Natural killer cell treated with Interleukin-12 subunit alpha and Interleukin-12 subunit beta and Interleukin-15 and Interleukin-18, amount 100 ng/mL, for 72 hours (primary cell): ENCODE data around the gene AIMP2. TPM values are rescaled to one million over a fixed set of nuclear protein-coding genes. Genes with fewer than 3 reads are reported as not detected.
"Not testable (repeated sequence)": the region's sequence is repeated elsewhere in the genome, so short reads cannot be mapped to it uniquely, and the experiment has no call there.

Experiments
- ATAC-seq, 2 donors: fragments of 150-1000 bp; cut with Tn5 transposase in 1 of 2; sonication (Bioruptor Pico), chemical (Tn5 transposase) in 1 of 2; 2 replicates each; pipeline ENCODE4 v1.10.0; 2021
- DNase-seq: peaks from one replicate; pipeline ENCODE4 v3.0.0; 2022; ENCODE audit warnings: low spot score
- H3K27ac Mint-ChIP-seq, 2 donors: 1 replicate in 1 of 2; 2 replicates in 1 of 2; pipeline ENCODE4 v1.8.0; 2022; ENCODE audit warnings: mixed read lengths in 2 of 2, mild to moderate bottlenecking in 1 of 2, moderate library complexity in 1 of 2
- H3K27me3 Mint-ChIP-seq, 2 donors: 1 replicate in 1 of 2; 2 replicates in 1 of 2; pipeline ENCODE4 v1.8.0; 2022; ENCODE audit warnings: mixed read lengths in 2 of 2
- H3K36me3 Mint-ChIP-seq: one replicate; pipeline ENCODE4 v1.8.0; 2022; ENCODE audit warnings: mixed read lengths
- H3K4me1 Mint-ChIP-seq, 2 donors: 1 replicate in 1 of 2; 2 replicates in 1 of 2; pipeline ENCODE4 v1.8.0; 2022; ENCODE audit warnings: low read depth in 2 of 2, mixed read lengths in 2 of 2, mild to moderate bottlenecking in 1 of 2
- H3K4me3 Mint-ChIP-seq: one replicate; pipeline ENCODE4 v1.8.0; 2022; ENCODE audit warnings: mixed read lengths
- H3K9me3 Mint-ChIP-seq: 2 replicates; pipeline ENCODE4 v1.8.0; 2022; ENCODE audit warnings: mixed read lengths
- total RNA-seq, 2 donors: library from RNA; stranded (reverse); gene quantifications; one replicate each; pipeline ENCODE4 v1.2.3, GENCODE V29; 2022

AIMP2 gene
- total RNA-seq, 2 donors from 2014 or later = 38.6 to 74.8 TPM

DNA sequence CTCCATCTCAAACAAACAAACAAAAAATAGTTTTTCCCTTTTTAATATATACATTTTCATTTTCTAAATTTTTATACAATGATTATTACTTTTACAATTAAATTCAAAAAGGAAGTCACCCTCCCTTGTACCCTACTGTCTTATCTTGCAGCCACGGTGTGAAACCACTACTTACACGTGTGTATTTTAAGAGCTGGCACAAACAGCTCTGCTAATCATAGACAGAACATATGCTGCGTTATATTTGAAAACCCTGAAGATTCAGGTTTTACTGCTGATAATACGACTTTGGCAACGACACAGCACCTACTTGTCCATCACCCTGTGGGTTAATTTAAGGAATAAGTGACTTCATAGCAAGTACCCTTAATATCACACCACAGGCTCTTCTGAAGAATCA lies 23.1 kb downstream of the AIMP2 start:
- DNase-seq = no peak
- Mint-ChIP-seq H3K4me1 (peaks cover 29 to 32% of the 10 kb centered on the region in 2 donors), H3K27ac (peak overlapping the region; percentile 60 to 69), H3K36me3 (peaks cover 5% of the 10 kb centered on the region), H3K27me3 (no peaks in the 10 kb centered on the region), H3K9me3 (no peaks in the 10 kb centered on the region), H3K4me3 (peak overlapping the region; percentile 44)
- no peak for ATAC-seq

DNA sequence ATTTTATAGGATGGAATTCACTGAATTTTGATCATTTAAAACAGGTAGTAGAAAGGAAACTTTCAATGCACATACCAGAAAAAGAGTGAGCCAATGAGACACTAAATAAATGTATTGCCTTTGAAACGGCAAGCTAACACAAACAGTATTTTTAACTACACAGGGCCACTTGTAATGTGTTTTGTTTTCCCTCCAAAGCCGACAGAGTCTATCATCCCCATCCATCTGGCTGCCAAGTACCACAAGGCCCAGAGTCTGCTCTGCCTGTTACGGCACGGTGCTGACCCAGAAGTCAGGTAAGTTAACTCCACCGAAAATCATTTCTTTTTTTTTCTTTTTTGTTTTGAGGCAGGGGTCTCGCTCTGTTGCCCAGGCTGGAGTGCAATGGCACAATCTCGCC lies 23.6 kb downstream of the AIMP2 start:
- Mint-ChIP-seq H3K27me3 (no peaks in the 10 kb centered on the region), H3K27ac (peak overlapping the region in 1 of 2 donors; percentile 69), H3K4me1 (peaks cover 24 to 29% of the 10 kb centered on the region in 2 donors), H3K9me3 (no peaks in the 10 kb centered on the region), H3K4me3 (peak overlapping the region; percentile 44), H3K36me3 (peaks cover 5% of the 10 kb centered on the region)
- DNase-seq (no peak), ATAC-seq (no peak)

DNA sequence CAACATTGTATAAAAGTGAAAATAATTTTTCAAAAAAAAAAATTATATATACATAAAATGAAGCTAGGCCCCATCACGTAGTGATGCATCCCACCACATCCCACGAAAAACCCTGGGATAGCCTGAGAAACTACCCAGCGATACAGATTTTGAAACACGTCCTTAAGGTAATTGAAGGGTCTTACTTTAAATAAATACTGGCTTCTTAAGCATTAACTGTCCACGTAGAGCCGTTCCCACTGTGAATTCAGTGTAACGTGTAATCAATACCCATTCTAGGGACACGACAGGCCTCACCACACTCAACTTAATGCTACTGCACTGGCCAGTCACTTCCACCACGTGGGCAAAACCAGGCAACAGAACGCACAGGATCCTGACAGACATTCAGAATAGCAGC lies 26.1 kb downstream of the AIMP2 start:
- ATAC-seq = no peak
- Mint-ChIP-seq H3K4me3 (no peak overlapping the region), H3K27ac (no peak overlapping the region), H3K36me3 (peaks cover 10% of the 10 kb centered on the region), H3K4me1 (peaks cover 24 to 29% of the 10 kb centered on the region in 2 donors), H3K27me3 (no peaks in the 10 kb centered on the region), H3K9me3 (no peaks in the 10 kb centered on the region)
- no peak for DNase-seq

DNA sequence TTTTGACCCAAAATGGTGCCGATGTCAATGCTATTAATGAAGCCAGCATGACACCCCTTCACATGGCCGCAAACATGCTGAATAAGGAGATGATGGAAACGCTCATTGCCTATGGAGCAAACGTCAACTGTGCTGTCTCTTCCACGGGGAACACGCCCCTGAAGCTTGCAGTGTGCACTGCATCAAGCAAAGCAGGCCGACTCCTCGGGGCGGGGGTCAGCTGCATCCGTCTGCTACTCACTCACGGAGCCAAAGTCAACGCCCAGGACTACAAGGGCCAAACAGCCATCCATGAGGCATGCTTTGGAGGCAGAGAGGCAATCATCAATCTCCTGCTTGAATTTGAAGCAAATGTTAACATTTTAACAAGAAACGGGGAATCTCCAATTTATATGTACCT lies 26.6 kb downstream of the AIMP2 start:
- Mint-ChIP-seq H3K4me1 (peaks cover 24 to 28% of the 10 kb centered on the region in 2 donors), H3K27me3 (no peaks in the 10 kb centered on the region), H3K36me3 (peaks cover 14% of the 10 kb centered on the region), H3K4me3 (no peak overlapping the region), H3K9me3 (no peaks in the 10 kb centered on the region), H3K27ac (no peak overlapping the region)
- DNase-seq (no peak), ATAC-seq (no peak)

DNA sequence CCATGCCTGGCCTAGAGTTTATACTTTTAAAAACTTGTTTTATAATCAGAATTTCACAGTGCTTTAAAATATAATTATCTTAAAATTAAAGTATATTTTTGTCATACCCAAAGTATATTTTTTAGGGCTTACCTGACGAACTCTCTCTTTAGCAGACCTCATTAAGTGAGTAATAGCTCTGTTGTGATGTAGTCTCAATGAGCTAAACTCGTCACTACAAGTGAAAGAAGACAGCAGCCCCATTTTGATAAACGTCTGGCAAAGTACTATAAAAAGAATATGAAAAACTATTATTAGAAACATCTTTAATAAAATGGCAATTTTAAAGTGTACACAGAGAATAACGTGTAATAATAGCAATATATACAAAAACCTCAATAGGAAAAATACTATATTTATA lies 40.7 kb downstream of the AIMP2 start:
- no peak for DNase-seq
- no peak for ATAC-seq
- H3K36me3 Mint-ChIP-seq = peaks cover 6% of the 10 kb centered on the region

DNA sequence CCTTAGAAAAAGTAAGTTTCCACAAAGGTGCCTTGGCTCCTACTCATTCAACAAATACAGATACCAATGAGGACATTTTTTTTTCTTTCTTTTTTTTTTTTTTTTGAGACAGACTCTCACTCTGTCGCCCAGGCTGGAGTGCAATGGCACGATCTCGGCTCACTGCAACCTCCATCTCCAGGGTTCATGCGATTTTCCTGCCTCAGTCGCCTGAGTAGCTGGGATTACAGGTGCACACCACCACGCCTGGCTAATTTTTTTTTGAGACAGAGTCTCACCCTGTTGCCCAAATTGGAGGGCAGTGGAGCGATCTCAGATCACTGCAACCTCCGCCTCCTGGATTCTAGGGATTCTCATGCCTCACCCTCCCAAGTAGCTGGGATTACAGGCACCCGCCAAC lies 42.1 kb downstream of the AIMP2 start:
- H3K27me3 Mint-ChIP-seq, H3K36me3 Mint-ChIP-seq, ATAC-seq, DNase-seq, H3K27ac Mint-ChIP-seq, H3K4me1 Mint-ChIP-seq, H3K4me3 Mint-ChIP-seq, H3K9me3 Mint-ChIP-seq: not testable (repeated sequence)

More for the DNA sequence above, 40.7 kb downstream of the AIMP2 start:
- Mint-ChIP-seq H3K27me3 (no peaks in the 10 kb centered on the region), H3K4me3 (no peak overlapping the region), H3K27ac (no peak overlapping the region), H3K9me3 (no peaks in the 10 kb centered on the region), H3K4me1 (peaks cover 0 to 2% of the 10 kb centered on the region in 2 donors)

DNA sequence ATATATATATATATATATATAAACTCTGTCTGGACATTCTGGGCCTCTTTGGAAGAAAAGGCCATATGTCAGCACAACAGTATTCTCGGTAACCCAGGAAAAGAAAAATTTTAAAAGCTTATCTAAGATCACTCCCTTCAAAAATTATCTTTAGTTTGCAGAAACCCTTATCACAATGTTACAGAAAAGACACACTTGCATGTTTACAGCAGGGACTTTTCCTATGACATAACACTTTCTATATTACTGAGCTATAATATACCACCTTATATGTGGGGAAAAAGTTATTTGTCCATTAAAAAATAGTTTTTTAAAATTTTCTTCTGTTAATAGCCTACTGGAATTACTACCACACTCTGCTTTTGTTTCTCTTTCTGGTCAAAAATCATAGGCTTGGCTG lies 47.5 kb downstream of the AIMP2 start:
- Mint-ChIP-seq H3K9me3 (no peaks in the 10 kb centered on the region), H3K4me1 (peaks cover 13 to 16% of the 10 kb centered on the region in 2 donors), H3K27me3 (no peaks in the 10 kb centered on the region), H3K4me3 (no peak overlapping the region), H3K36me3 (peaks cover 4% of the 10 kb centered on the region), H3K27ac (no peak overlapping the region)
- DNase-seq (no peak), ATAC-seq (no peak)

DNA sequence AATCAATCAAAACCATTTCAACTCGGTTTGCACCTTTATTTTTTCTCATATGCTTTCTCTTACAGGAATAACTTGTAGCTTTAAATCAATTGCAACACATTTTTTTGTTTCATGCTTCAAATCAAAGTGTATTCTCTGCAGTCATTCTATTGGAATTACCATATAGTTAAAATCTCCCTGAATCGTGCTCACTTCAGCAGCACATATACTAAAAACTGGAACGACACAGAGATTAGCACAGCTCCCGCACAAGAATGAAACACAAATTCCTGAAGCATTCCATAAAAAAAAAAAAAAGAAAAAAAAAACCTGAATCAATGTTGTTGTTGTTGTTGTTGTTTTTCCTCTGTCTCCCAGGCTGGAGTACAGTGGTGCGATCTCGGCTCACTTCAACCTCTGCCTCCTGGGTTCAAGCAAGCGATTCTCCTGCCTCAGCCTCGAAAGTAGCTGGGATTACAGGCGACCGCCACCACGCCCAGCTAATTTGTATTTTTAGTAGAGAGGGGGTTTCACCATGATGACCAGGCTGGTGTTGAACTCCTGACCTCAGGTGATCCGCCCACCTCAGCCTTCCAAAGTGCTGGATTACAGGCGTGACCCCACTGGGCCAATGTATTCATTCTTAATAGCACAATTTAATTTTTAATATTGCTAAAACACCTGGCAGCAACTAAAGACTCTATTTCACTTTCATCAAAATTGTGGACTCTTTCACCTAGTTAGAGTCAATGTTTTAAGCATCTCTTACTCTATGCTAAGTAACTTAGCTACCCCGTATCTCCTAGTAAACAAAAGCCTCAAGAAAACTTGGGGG lies 48.5 kb downstream of the AIMP2 start:
- DNase-seq = no peak
- ATAC-seq = no peak
- H3K4me1 Mint-ChIP-seq = peaks cover 13 to 16% of the 10 kb centered on the region in 2 donors

DNA sequence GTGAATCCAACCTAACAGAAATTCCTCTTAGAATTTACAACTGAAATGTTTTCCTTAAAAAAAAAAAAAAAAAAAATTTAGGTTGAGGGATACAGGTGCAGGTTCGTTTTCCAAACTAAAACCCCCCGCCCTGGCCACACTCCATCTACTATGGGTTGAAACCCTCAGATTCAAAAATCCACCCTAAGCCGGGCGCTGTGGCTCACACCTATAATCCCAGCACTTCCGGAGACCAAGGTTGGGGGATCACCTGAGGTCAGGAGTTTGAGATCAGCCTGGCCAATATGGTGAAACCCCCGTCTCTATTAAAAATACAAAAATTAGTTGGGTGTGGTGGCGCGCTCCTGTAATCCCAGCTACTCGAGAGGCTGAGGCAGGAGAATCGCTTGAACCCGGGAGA lies 50.9 kb downstream of the AIMP2 start:
- not testable (repeated sequence) for H3K27ac Mint-ChIP-seq, H3K9me3 Mint-ChIP-seq, DNase-seq, H3K27me3 Mint-ChIP-seq, H3K36me3 Mint-ChIP-seq, ATAC-seq
- Mint-ChIP-seq H3K4me3 (peak overlapping the region; percentile 98), H3K4me1 (peaks cover 10 to 16% of the 10 kb centered on the region in 2 donors)

More for the DNA sequence above, 48.5 kb downstream of the AIMP2 start:
- Mint-ChIP-seq H3K4me3 (peak overlapping the region; percentile 98), H3K27me3 (no peaks in the 10 kb centered on the region), H3K36me3 (peaks cover 4% of the 10 kb centered on the region), H3K9me3 (no peaks in the 10 kb centered on the region), H3K27ac (peak overlapping the region; percentile 96 to 97)

DNA sequence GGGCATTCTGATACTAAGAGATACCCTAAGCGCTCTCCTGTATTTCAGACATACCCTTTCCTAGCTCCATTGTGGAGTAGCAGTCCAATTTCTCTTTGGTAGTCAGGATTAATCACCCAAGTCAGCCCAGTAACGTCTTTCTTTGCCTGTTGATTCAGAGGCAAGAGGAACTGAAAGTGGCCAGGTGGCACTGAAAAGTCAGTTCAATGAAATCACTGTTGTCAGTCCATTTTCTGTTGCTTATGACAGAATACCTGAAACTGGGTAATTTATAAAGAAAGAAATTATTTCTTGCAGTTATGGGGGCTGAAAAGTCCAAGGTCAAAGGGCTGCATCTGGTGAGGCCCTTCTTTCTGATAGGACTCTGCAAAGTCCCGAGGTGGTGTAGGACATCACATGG lies 62.3 kb downstream of the AIMP2 start:
- no peaks in the 10 kb centered on the region for H3K9me3 Mint-ChIP-seq
- DNase-seq (no peak), ATAC-seq (no peak)
- H3K27me3 Mint-ChIP-seq = no peaks in the 10 kb centered on the region
- H3K36me3 Mint-ChIP-seq = no peaks in the 10 kb centered on the region
- no peak overlapping the region for H3K4me3 Mint-ChIP-seq
- no peaks in the 10 kb centered on the region for H3K4me1 Mint-ChIP-seq
- H3K27ac Mint-ChIP-seq = no peak overlapping the region

Other genes with a start within 250 kb of the AIMP2 start
- gene RNF216, start 227.6 kb upstream of the AIMP2 start, total RNA-seq = 10 to 100 TPM; 38.4 to 52.3 TPM
- not detected for gene OCM, start 128.5 kb upstream of the AIMP2 start, total RNA-seq
- 100 to 1,000 TPM in 1 of 2 donors, 10 to 100 TPM in 1; 59.0 to 147 TPM for gene CCZ1, start 110.5 kb upstream of the AIMP2 start, total RNA-seq
- gene RSPH10B, start 38.6 kb upstream of the AIMP2 start, total RNA-seq = 1 to 10 TPM in 1 of 2 donors, under 1 TPM in 1; 0.64 to 1.3 TPM
- gene PMS2, start 223 bp upstream of the AIMP2 start, total RNA-seq = 10 to 100 TPM; 14.6 to 20.0 TPM
- gene ANKRD61, start 22.1 kb downstream of the AIMP2 start, total RNA-seq = not detected
- gene EIF2AK1, start 49.9 kb downstream of the AIMP2 start, total RNA-seq = 100 to 1,000 TPM in 1 of 2 donors, 10 to 100 TPM in 1; 81.9 to 103 TPM
- 10 to 100 TPM; 14.9 to 18.9 TPM for gene USP42, start 95.7 kb downstream of the AIMP2 start, total RNA-seq